HG03196 (cell line): ENCODE measurements around the gene HDAC4.

Source experiments
- ATAC-seq: cut with Tn5 transposase; IDR thresholded peaks from one replicate; pipeline ENCODE4 v1.9.1; 2021; ENCODE audit not compliant: unreplicated experiment

Gene HDAC4

GRCh38 chr2:239226677-239227581, 173.9 kb downstream of the HDAC4 start:
- no peak for ATAC-seq

GRCh38 chr2:239225871-239226561, 174.8 kb downstream of the HDAC4 start:
- ATAC-seq, result no peak

GRCh38 chr2:239225371-239225851, 175.4 kb downstream of the HDAC4 start:
- no peak for ATAC-seq

GRCh38 chr2:239224955-239225354, 175.9 kb downstream of the HDAC4 start:
- no peak for ATAC-seq

GRCh38 chr2:239224199-239224570, 176.6 kb downstream of the HDAC4 start:
- no peak for ATAC-seq

- no peak for ATAC-seq
Observed at GRCh38 chr2:239223310-239224198, 177.3 kb downstream of the HDAC4 start.

GRCh38 chr2:239222706-239223309, 178.0 kb downstream of the HDAC4 start:
- no peak for ATAC-seq

GRCh38 chr2:239222312-239222660, 178.5 kb downstream of the HDAC4 start:
- no peak for ATAC-seq

GRCh38 chr2:239220981-239221396, 179.8 kb downstream of the HDAC4 start:
- no peak for ATAC-seq

GRCh38 chr2:239220341-239220740, 180.5 kb downstream of the HDAC4 start:
- ATAC-seq, result no peak

GRCh38 chr2:239216614-239217273, 184.1 kb downstream of the HDAC4 start:
- ATAC-seq, result no peak

- no peak for ATAC-seq
Observed at GRCh38 chr2:239215988-239216613, 184.7 kb downstream of the HDAC4 start.

- ATAC-seq, result no peak
Observed at GRCh38 chr2:239215136-239215925, 185.5 kb downstream of the HDAC4 start.

GRCh38 chr2:239214725-239215124, 186.1 kb downstream of the HDAC4 start:
- ATAC-seq, result no peak

GRCh38 chr2:239213643-239214101, 187.1 kb downstream of the HDAC4 start:
- no peak for ATAC-seq

GRCh38 chr2:239212929-239213642, 187.7 kb downstream of the HDAC4 start:
- no peak for ATAC-seq

- ATAC-seq, result no peak
Observed at GRCh38 chr2:239212121-239212928, 188.5 kb downstream of the HDAC4 start.
